Measurements from ENCODE around the gene SEC14L1.

The SEC14L1 gene

DNA sequence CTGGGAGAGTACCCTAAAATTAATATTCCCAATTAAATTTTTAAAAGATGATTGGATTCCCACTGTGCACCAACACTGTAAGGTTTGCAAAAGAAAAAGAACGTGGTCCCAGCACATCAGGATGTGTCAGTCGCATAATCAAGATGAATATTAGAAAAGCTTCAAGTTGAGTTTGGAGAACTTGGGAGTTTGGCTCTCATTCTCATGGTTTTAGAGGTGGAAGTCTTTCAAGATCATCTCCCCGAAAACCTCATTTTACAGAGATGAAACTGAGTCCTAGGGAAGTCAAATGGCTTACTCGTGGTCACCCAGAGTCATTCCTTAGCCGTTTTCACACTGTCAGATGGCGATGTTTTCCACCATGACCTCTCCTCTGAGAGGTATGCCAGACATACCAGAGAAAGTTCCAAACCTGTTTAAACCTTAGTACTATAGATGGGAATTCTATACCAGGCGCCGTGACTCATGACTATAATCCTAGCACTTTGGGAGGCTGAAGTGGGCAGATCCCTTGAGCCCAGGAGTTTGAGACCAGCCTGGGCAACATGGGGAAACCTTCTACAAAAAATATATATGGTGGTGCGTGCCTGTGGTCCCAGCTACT lies 1.2 kb downstream of the SEC14L1 start:
- H3K79me2 ChIP-seq (ENCODE audit: insufficient read depth, low read length) = peaks cover 11% of the 10 kb centered on the region
- DNase-seq (no peak), ATAC-seq (ENCODE audit: insufficient read depth, low read depth) (no peak)
- peaks cover 28% of the 10 kb centered on the region for H3K36me3 ChIP-seq (ENCODE audit: insufficient read depth, low read length)
- H3K4me2 ChIP-seq (ENCODE audit: insufficient read depth, low read length) = peak overlapping the region; percentile 98
- TF ChIP-seq CTCF (IDR thresholded peaks at IDR 0.05; ENCODE audit: borderline replicate concordance, extremely low read depth, low read length, poor library complexity, severe bottlenecking) = no peak
- TF ChIP-seq EZH2 (IDR thresholded peaks at IDR 0.05; ENCODE audit: borderline replicate concordance, low read depth, low read length, severe bottlenecking) = no peak
- no peaks in the 10 kb centered on the region for H3K27me3 ChIP-seq (ENCODE audit: insufficient read depth, low read length, poor library complexity)
- peaks cover 13% of the 10 kb centered on the region for H3K9me3 ChIP-seq (ENCODE audit: insufficient read depth, low read length, severe bottlenecking)
- peaks cover 24% of the 10 kb centered on the region for H3K4me1 ChIP-seq (ENCODE audit: insufficient read depth, low read length)
- peak overlapping the region; percentile 72 to 80; a peak in 3 of 4 replicates for H3K4me3 ChIP-seq (ENCODE audit: low read depth in 1 of 2, low read length in 2 of 2)
- H2AFZ ChIP-seq (ENCODE audit: low read depth, low read length) = no peak overlapping the region
- H4K20me1 ChIP-seq (ENCODE audit: insufficient read depth, low read length) = 0 out of 2 replicates have a peak, but pooled peaks cover 2% of the 10 kb centered on the region
- peak overlapping the region; percentile 69 for H3K9ac ChIP-seq (ENCODE audit: low read depth, low read length)
- no peak overlapping the region for H3K27ac ChIP-seq (ENCODE audit: low read length)

DNA sequence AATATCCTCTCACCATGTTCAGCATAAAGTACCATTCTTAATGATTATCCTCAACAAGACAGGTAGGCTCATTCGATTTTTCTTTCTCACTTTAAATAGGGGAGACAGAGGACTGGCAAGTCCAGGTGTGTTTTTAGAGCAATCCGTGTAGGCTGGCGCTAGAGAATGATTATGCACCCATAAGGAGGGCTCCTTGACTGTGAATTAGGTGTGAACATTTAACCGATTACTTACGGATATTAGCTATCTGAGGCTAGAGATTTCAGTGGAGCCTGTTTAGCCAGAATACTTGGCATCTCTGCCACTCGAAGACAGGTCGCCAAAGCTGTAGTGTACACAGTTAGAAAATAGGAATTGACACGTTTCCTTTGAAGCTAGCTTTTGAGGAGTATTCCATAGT lies 1.9 kb downstream of the SEC14L1 start:
- Histone ChIP-seq H3K36me3 (ENCODE audit: insufficient read depth, low read length) (peaks cover 34% of the 10 kb centered on the region), H3K27ac (ENCODE audit: low read length) (no peak overlapping the region), H3K4me3 (ENCODE audit: low read depth in 1 of 2, low read length in 2 of 2) (no peak overlapping the region), H3K4me1 (ENCODE audit: insufficient read depth, low read length) (peaks cover 24% of the 10 kb centered on the region), H3K27me3 (ENCODE audit: insufficient read depth, low read length, poor library complexity) (no peaks in the 10 kb centered on the region), H3K79me2 (ENCODE audit: insufficient read depth, low read length) (peaks cover 11% of the 10 kb centered on the region), H4K20me1 (ENCODE audit: insufficient read depth, low read length) (0 out of 2 replicates have a peak, but pooled peaks cover 2% of the 10 kb centered on the region), H3K9me3 (ENCODE audit: insufficient read depth, low read length, severe bottlenecking) (peaks cover 7% of the 10 kb centered on the region), H3K4me2 (ENCODE audit: insufficient read depth, low read length) (peak overlapping the region; percentile 98; the same call in 1 of the 2 replicates), H2AFZ (ENCODE audit: low read depth, low read length) (no peak overlapping the region), H3K9ac (ENCODE audit: low read depth, low read length) (no peak overlapping the region)
- no peak for ATAC-seq (ENCODE audit: insufficient read depth, low read depth)
- TF ChIP-seq EZH2 (IDR thresholded peaks at IDR 0.05; ENCODE audit: borderline replicate concordance, low read depth, low read length, severe bottlenecking) = no peak
- no peak for TF ChIP-seq CTCF (IDR thresholded peaks at IDR 0.05; ENCODE audit: borderline replicate concordance, extremely low read depth, low read length, poor library complexity, severe bottlenecking)
- DNase-seq = no peak

DNA sequence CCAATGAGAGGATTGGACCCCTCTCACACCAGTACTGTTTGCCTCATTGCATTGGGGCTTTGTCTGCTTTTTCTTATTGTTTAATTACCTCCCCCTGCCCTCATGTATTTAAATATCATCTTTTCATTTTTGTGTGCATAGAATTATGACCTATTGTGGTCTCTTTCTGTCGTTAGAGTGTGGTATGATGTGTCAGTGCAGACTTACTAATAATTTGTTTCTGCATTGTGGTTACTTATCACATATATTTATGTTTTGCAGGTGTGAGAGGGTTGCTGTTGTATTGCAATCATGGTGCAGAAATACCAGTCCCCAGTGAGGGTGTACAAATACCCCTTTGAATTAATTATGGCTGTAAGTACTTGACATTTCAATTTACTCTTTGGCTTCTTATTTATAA lies 2.5 kb downstream of the SEC14L1 start:
- peaks cover 40% of the 10 kb centered on the region for H3K36me3 ChIP-seq (ENCODE audit: insufficient read depth, low read length)
- peaks cover 24% of the 10 kb centered on the region for H3K4me1 ChIP-seq (ENCODE audit: insufficient read depth, low read length)
- H3K4me3 ChIP-seq (ENCODE audit: low read depth in 1 of 2, low read length in 2 of 2) = no peak overlapping the region
- H2AFZ ChIP-seq (ENCODE audit: low read depth, low read length) = no peak overlapping the region
- H4K20me1 ChIP-seq (ENCODE audit: insufficient read depth, low read length) = 0 out of 2 replicates have a peak, but pooled peaks cover 2% of the 10 kb centered on the region
- H3K27me3 ChIP-seq (ENCODE audit: insufficient read depth, low read length, poor library complexity) = no peaks in the 10 kb centered on the region
- no peak overlapping the region for H3K27ac ChIP-seq (ENCODE audit: low read length)
- H3K4me2 ChIP-seq (ENCODE audit: insufficient read depth, low read length) = no peak overlapping the region
- TF ChIP-seq CTCF (IDR thresholded peaks at IDR 0.05; ENCODE audit: borderline replicate concordance, extremely low read depth, low read length, poor library complexity, severe bottlenecking) = no peak
- no peak for TF ChIP-seq EZH2 (IDR thresholded peaks at IDR 0.05; ENCODE audit: borderline replicate concordance, low read depth, low read length, severe bottlenecking)
- ATAC-seq (ENCODE audit: insufficient read depth, low read depth) (no peak), DNase-seq (no peak)
- no peak overlapping the region for H3K9ac ChIP-seq (ENCODE audit: low read depth, low read length)
- peaks cover 4% of the 10 kb centered on the region for H3K9me3 ChIP-seq (ENCODE audit: insufficient read depth, low read length, severe bottlenecking)
- H3K79me2 ChIP-seq (ENCODE audit: insufficient read depth, low read length) = peaks cover 11% of the 10 kb centered on the region
